NCI-H1436 (cell line): ENCODE results near the gene HPRT1.
"Not testable (repeated sequence)": the region's sequence is repeated elsewhere in the genome, so short reads cannot be mapped to it uniquely, and the experiment has no call there.

ENCODE experiments used
- DNase-seq: peaks from one replicate; lab custom pipeline; 2025; lab: John Stamatoyannopoulos, UW

The HPRT1 gene

DNA sequence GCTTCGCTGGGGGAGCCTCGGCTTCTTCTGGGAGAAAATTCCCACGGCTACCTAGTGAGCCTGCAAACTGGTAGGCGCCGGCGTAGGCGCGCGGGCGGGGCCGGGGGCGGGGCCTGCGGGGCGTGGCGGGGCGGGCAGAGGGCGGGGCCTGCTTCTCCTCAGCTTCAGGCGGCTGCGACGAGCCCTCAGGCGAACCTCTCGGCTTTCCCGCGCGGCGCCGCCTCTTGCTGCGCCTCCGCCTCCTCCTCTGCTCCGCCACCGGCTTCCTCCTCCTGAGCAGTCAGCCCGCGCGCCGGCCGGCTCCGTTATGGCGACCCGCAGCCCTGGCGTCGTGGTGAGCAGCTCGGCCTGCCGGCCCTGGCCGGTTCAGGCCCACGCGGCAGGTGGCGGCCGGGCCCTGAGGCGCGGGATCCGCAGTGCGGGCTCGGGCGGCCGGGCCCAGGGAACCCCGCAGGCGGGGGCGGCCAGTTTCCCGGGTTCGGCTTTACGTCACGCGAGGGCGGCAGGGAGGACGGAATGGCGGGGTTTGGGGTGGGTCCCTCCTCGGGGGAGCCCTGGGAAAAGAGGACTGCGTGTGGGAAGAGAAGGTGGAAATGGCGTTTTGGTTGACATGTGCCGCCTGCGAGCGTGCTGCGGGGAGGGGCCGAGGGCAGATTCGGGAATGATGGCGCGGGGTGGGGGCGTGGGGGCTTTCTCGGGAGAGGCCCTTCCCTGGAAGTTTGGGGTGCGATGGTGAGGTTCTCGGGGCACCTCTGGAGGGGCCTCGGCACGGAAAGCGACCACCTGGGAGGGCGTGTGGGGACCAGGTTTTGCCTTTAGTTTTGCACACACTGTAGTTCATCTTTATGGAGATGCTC lies at the start of gene HPRT1:
Gene HPRT1 (plus strand): TSS at position 161 of the 857 bp plus-strand sequence. CDS start 147 bp downstream, at position 308.
- DNase-seq: peak; percentile 82

DNA sequence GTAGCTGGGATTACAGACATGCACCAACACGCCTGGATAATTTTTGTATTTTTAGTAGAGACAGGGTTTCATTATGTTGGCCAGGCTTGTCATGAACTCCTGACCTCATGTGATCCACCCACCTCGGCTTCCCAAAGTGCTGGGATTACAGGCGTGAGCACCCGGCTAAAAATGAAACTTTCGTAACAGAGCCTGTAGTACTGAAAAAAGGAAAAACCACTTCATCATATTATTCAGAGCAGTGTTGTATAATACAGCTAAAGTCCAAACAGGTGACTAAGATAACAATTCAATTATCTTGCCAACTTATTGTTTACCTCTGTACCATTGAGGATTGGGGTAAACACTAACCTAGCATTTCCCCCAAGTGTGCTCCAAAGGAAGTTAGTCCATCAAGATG lies 43.9 kb upstream of the HPRT1 start:
- DNase-seq: no peak

DNA sequence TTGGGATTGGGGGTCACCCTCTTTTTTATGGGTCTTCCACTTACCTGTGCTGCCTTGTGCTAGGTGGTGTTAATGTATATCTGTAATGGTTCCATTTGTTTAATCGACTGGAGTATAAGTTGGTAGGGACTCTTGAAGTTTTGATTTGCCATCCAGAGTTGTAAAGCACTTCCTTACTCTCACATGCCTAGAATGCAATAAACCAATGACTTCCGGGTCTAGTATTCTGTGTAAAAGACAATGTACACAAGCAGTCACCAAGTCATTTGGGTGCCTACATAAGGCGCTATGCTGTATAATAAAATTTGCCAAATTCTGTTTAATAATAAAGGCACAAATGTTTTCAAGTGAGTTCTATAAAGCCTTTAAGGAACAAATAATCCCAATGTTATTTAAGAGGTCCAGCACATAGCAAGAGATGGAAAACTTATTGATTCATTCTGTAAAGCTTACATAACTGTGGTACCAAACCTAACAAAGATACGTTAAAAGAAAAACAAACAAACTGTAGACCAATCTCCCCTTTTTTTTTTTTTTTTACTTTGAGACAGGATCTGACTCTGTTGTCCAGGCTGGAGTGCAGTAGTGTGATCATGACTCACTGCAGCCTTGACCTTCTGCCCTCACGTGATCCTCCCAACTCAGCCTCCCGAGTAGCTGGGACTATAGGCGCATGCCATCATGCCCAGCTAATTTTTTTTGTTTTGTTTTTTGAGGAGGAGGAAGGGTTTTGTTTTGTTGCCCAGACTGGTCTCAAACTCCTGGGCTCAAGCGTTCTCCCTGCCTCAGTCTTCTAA lies 41.5 kb upstream of the HPRT1 start:
- no peak for DNase-seq

DNA sequence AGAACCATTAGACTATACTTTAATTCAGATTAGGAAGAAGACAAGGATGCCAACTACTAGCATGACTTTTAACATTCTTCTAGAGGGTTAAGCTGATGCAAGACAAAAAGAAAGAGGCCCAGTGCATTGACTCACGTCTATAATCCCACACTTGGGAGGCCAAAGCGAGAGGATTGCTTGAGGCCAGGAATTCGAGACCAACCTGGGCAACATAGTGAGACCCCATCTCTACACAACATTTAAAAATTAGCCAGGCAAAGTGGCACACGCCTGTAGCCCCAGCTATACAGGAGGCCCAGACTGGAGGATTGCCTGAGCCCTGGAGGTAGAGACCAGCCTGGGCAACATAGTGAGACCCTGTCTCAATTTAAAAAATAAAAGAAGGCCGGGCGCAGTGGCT lies 40.2 kb upstream of the HPRT1 start:
- DNase-seq: no peak

DNA sequence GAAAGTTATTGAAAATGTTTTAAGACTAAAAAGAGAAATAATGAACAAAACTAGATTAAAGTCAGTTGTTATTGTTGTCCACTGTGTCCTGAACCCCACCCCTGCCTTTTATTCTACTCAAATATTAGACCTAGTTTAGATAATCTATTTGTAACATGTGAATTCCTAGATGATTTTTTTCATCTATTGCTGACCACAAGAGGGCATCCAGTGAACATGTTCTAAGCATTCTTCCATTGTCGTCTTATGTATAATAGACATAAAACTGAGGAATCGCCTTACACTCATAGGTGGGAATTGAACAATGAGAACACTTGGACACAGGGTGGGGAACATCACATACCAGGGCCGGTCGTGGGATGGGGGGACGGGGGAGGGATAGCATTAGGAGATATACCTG lies 36.4 kb upstream of the HPRT1 start:
- DNase-seq: peak; percentile 2

- no peak for DNase-seq
These were observed 33.7 kb upstream of the HPRT1 start for GRCh38 chrX:134426281-134426680.

DNA sequence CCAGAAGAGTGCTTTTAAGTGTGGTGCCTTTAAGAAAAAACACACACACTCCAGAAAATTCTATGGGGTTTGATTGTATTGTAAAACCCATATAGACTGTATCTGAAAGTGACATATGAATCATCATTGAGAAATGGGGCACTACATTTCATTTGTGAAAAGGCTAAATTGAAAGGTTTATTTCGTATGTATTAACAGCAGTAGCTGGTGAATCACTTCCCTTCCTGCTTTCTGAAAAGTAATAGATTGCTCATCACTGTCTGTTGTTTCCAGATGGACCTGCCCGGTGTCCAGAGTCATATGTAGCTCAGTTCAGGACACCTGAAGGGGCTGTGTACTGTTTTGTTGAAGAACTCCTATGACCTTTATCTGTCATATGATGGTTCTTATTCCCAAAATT lies 28.1 kb upstream of the HPRT1 start:
- DNase-seq: no peak

DNA sequence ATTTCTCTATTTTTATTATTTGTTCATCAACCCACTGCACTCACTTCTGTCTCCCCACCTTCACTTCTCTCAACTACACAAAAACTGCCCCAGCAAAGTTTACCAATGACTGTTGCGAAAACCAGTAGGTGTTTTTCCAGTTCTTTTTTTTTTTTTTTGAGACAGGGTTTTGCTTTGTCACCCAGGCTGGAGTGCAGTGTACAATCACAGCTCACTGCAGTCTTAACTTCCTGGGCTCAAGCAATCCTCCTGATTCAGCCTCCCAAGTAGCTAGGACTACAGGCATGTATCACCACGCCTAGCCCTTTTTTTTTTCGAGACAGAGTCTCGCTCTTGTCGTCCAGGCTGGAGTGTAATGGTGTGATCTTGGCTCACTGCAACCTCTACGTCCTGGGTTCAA lies 24.1 kb upstream of the HPRT1 start:
- DNase-seq: no peak

- DNase-seq: no peak
These were observed 16.9 kb upstream of the HPRT1 start for GRCh38 chrX:134443020-134443419.

- DNase-seq: no peak
These were observed 16.5 kb upstream of the HPRT1 start for GRCh38 chrX:134443461-134443860.

DNA sequence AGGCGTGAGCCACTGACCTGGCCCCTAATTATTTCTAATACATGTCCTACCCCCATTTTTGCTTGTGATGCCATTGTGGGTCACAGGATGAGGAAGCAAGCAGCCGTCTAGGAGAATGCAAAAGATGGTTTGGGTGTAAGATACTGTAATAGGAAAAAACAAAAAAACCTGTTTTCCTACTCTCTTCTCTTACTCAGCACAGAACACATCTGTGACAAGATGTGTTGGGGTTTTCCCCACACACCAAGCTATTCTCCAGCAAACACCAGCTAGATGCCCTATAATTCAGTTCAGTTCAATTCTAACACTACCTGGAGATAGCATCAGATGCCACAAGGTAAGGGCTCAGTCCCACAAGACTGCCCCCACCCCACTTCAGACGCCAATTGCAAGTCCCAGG lies 15.3 kb upstream of the HPRT1 start:
- no peak for DNase-seq

DNA sequence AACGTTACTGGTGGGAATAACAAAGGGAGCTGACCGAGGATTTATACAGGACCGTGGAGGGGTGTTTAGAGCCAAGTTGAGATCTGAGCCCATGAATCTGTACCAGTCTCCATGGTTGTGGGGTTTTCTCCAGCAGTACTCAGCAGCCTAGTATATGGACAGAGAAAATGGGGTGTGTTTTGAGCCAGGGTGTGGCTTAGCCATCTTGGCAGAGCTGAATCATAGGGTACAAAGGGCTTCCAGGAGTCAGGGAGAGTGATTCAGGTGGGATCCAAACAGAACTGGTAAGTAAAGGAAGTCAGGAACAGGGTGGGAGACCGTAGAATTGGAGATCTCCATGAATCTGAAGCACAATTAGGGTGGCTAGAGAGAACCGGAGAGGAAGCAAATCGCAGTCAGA lies 7.4 kb upstream of the HPRT1 start:
- no peak for DNase-seq

DNA sequence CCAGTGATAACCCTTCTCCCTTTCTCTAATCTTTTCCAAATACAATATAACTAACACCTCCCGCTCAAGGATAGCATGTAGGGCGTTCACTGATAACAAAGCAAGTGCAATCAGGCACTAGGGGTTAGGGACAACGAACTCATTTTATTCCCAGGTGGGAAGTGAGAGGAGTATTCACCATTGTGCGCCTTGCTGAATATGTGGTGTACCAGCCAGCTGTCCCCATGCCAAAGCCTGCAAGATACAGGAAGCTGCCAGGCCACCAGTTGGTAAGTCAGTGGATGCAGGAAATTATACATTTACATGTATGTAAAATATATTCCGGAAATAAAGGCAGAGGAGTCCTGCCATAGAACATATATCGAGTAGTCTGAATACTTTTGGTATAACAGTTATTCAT lies 6.3 kb upstream of the HPRT1 start:
- no peak for DNase-seq

- no peak for DNase-seq
These were observed 5.5 kb upstream of the HPRT1 start for GRCh38 chrX:134454506-134454905.

- no peak for DNase-seq
These were observed 2.3 kb upstream of the HPRT1 start for GRCh38 chrX:134457708-134458107.

- no peak for DNase-seq
These were observed 321 bp upstream of the HPRT1 start for GRCh38 chrX:134459683-134460004.

GRCh38 chrX:134460862-134461220 lies 876 bp downstream of the HPRT1 start:
- no peak for DNase-seq

DNA sequence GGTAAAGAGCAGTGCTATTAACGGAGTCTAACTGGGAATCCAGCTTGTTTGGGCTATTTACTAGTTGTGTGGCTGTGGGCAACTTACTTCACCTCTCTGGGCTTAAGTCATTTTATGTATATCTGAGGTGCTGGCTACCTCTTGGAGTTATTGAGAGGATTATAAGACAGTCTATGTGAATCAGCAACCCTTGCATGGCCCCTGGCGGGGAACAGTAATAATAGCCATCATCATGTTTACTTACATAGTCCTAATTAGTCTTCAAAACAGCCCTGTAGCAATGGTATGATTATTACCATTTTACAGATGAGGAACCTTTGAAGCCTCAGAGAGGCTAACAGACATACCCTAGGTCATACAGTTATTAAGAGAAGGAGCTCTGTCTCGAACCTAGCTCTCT lies 1.5 kb downstream of the HPRT1 start:
- no peak for DNase-seq

DNA sequence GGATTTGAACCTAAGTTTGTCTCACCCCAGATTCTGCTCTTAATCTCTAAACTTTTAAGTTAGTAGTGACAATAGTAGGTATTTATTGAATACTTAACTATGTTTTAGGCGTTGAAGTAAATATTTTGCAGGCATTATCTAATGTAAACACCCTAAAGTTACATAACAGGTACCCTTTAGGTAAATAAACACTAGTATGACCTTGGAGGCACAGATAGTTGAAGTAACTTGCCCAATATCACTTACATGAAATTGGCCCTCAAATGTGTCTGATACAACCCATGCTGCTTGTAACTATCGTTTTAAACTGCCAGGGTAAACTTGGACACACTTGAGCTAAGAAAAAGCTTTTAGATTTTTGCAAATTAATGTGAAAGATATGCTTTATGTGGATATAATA lies 3.0 kb downstream of the HPRT1 start:
- no peak for DNase-seq

- DNase-seq: not testable (repeated sequence)
These were observed 4.5 kb downstream of the HPRT1 start for GRCh38 chrX:134464453-134464852.

DNA sequence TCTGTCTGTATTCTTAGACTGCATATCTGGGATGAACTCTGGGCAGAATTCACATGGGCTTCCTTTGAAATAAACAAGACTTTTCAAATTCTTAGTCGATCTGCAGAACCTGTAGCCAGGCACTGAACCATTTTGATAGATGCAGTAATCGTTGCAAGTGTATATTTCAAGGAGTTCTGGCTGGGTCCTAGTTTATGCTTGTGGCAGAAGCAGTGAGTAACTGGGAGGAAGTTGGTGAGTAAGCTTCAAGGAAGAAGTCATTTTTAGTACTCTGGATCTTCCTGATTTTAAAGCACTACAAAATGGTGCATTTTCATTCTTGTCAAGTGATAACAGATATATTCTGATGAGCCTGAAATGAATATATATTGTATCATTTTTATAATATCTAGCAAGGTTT lies 9.5 kb downstream of the HPRT1 start:
- no peak for DNase-seq

DNA sequence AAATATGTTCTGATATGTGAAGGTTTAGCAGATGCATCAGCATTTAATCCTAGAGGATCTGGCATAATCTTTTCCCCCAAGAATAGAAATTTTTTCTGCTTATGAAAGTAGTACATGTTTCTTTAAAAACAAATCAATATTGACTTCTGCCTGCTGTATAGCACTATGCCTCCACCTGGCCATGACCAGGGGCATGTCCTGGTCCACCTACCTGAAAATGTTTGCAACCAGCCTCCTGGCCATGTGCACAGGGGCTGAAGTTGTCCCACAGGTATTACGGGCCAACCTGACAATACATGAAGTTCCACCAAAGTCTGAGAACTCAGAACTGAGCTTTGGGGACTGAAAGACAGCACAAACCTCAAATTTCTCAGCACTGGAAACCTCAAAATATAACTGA lies 10.0 kb downstream of the HPRT1 start:
- DNase-seq: no peak

GRCh38 chrX:134472041-134472440 lies 12.1 kb downstream of the HPRT1 start:
- DNase-seq: no peak

DNA sequence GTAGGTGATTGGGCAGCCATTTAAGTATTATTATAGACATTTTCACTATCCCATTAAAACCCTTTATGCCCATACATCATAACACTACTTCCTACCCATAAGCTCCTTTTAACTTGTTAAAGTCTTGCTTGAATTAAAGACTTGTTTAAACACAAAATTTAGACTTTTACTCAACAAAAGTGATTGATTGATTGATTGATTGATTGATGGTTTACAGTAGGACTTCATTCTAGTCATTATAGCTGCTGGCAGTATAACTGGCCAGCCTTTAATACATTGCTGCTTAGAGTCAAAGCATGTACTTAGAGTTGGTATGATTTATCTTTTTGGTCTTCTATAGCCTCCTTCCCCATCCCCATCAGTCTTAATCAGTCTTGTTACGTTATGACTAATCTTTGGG lies 16.3 kb downstream of the HPRT1 start:
- no peak for DNase-seq
